ENCODE results near the gene ADAMTSL3. TPM values are rescaled to one million over a fixed set of nuclear protein-coding genes. Genes with fewer than 3 reads are reported as not detected.

ADAMTSL3 gene
- polyA plus RNA-seq, 1 donor from 2014 or later = 0.51 TPM

GRCh38 chr15:83694015-83694414 lies 40.1 kb downstream of the ADAMTSL3 start:
- Histone ChIP-seq H3K4me3 (ENCODE audit: low read length) (no peak overlapping the region), H2AFZ (ENCODE audit: low read depth, low read length) (no peak overlapping the region), H3K9ac (ENCODE audit: low read length) (no peak overlapping the region), H4K20me1 (ENCODE audit: insufficient read depth) (no peaks in the 10 kb centered on the region), H3F3A (ENCODE audit: insufficient read depth, low read length, poor library complexity, severe bottlenecking) (no peaks in the 10 kb centered on the region), H3K27me3 (ENCODE audit: insufficient read depth, low read depth, low read length) (no peaks in the 10 kb centered on the region), H3K9me3 (ENCODE audit: low read length) (no peaks in the 10 kb centered on the region), H3K27ac (ENCODE audit: low read length) (no peak overlapping the region), H3K79me2 (replicated peaks; ENCODE audit: insufficient read depth, low read length) (no peaks in the 10 kb centered on the region), H3K4me2 (ENCODE audit: low read length) (no peak overlapping the region), H3K9me2 (ENCODE audit: insufficient read depth, low read length) (no peaks in the 10 kb centered on the region), H3K36me3 (ENCODE audit: insufficient read depth, low read length) (no peaks in the 10 kb centered on the region)
- TF ChIP-seq EZH2 (IDR thresholded peaks at IDR 0.05; ENCODE audit: borderline replicate concordance, insufficient read depth, low read length, poor library complexity, severe bottlenecking) = no peak
- no peak for TF ChIP-seq TAF1 (IDR thresholded peaks at IDR 0.05; ENCODE audit: low read depth)
- TF ChIP-seq REST (IDR thresholded peaks at IDR 0.05; ENCODE audit: borderline replicate concordance) = no peak
- TF ChIP-seq EP300 (conservative IDR thresholded peaks at IDR 0.05; ENCODE audit: poor library complexity, severe bottlenecking) = no peak
- TF ChIP-seq POLR2AphosphoS5 (IDR thresholded peaks at IDR 0.05) = no peak
- no peak for TF ChIP-seq MXI1 (conservative IDR thresholded peaks at IDR 0.05; ENCODE audit: poor library complexity, severe bottlenecking)
- no peak for TF ChIP-seq RAD21 (conservative IDR thresholded peaks at IDR 0.05)

GRCh38 chr15:83694536-83694935 lies 40.6 kb downstream of the ADAMTSL3 start:
- H3K9ac ChIP-seq (ENCODE audit: low read length) = no peak overlapping the region
- H3K36me3 ChIP-seq (ENCODE audit: insufficient read depth, low read length) = no peaks in the 10 kb centered on the region
- no peak overlapping the region for H3K4me3 ChIP-seq (ENCODE audit: low read length)
- H3K79me2 ChIP-seq (replicated peaks; ENCODE audit: insufficient read depth, low read length) = no peaks in the 10 kb centered on the region
- no peaks in the 10 kb centered on the region for H3K9me3 ChIP-seq (ENCODE audit: low read length)
- no peak overlapping the region for H2AFZ ChIP-seq (ENCODE audit: low read depth, low read length)
- no peaks in the 10 kb centered on the region for H3K27me3 ChIP-seq (ENCODE audit: insufficient read depth, low read depth, low read length)
- no peak overlapping the region for H3K27ac ChIP-seq (ENCODE audit: low read length)
- no peak for TF ChIP-seq REST (IDR thresholded peaks at IDR 0.05; ENCODE audit: borderline replicate concordance)
- no peak for TF ChIP-seq EP300 (conservative IDR thresholded peaks at IDR 0.05; ENCODE audit: poor library complexity, severe bottlenecking)
- no peak for TF ChIP-seq CTCF (IDR thresholded peaks at IDR 0.05; ENCODE audit: poor library complexity, severe bottlenecking)
- TF ChIP-seq MXI1 (conservative IDR thresholded peaks at IDR 0.05; ENCODE audit: poor library complexity, severe bottlenecking) = no peak
- no peak for TF ChIP-seq SMC3 (conservative IDR thresholded peaks at IDR 0.05; ENCODE audit: poor library complexity)
- no peak for TF ChIP-seq EZH2 (IDR thresholded peaks at IDR 0.05; ENCODE audit: borderline replicate concordance, insufficient read depth, low read length, poor library complexity, severe bottlenecking)
- TF ChIP-seq RAD21 (conservative IDR thresholded peaks at IDR 0.05) = no peak
- no peak for TF ChIP-seq POLR2AphosphoS5 (IDR thresholded peaks at IDR 0.05)
- no peak for TF ChIP-seq TAF1 (IDR thresholded peaks at IDR 0.05; ENCODE audit: low read depth)
- no peaks in the 10 kb centered on the region for H4K20me1 ChIP-seq (ENCODE audit: insufficient read depth)
- no peaks in the 10 kb centered on the region for H3F3A ChIP-seq (ENCODE audit: insufficient read depth, low read length, poor library complexity, severe bottlenecking)
- no peak overlapping the region for H3K4me2 ChIP-seq (ENCODE audit: low read length)
- H3K9me2 ChIP-seq (ENCODE audit: insufficient read depth, low read length) = no peaks in the 10 kb centered on the region

Data from neural cell (in vitro differentiated cells).